WTC11 (cell line): Measurements from ENCODE around the gene DRD4. TPM values are rescaled to one million over a fixed set of nuclear protein-coding genes. Genes with fewer than 3 reads are reported as not detected.
"Not testable (repeated sequence)": the region's sequence is repeated elsewhere in the genome, so short reads cannot be mapped to it uniquely, and the experiment has no call there.

ENCODE experiments used
- ATAC-seq: fragments of 200-7000 bp; cut with Tn5 transposase; 2 replicates; pipeline ENCODE4 v1.10.0; 2021; ENCODE audit warnings: mild to moderate bottlenecking, moderate library complexity
- CTCF ChIA-PET: fragments of 300-600 bp; sonication (Branson Sonifier 250); formaldehyde crosslinking; loops from one replicate; lab custom pipeline; 2021; ENCODE audit warnings: antibody characterized with exemption; lab: Charles Lee
- POLR2A ChIA-PET: fragments of 350-600 bp; sonication (Branson Sonifier 250); formaldehyde crosslinking; loops from one replicate; lab custom pipeline; 2021; ENCODE audit warnings: antibody characterized with exemption; lab: Charles Lee
- DNase-seq: peaks from one replicate; pipeline ENCODE4 v3.0.0; 2021; ENCODE audit warnings: low spot score
- H3K27ac Mint-ChIP-seq: 2 replicates; pipeline ENCODE4 v1.8.0; 2021; ENCODE audit warnings: mixed read lengths
- H3K27me3 Mint-ChIP-seq: 2 replicates; pipeline ENCODE4 v1.8.0; 2021; ENCODE audit warnings: low read depth, mild to moderate bottlenecking, moderate library complexity, mixed read lengths
- H3K36me3 Mint-ChIP-seq: 2 replicates; pipeline ENCODE4 v1.8.0; 2021; ENCODE audit warnings: mixed read lengths
- H3K4me1 Mint-ChIP-seq: 2 replicates; pipeline ENCODE4 v1.8.0; 2022; ENCODE audit warnings: mixed read lengths
- H3K4me3 Mint-ChIP-seq: 2 replicates; pipeline ENCODE4 v1.8.0; 2021; ENCODE audit warnings: mild to moderate bottlenecking, moderate library complexity, mixed read lengths
- H3K9me3 Mint-ChIP-seq: 2 replicates; pipeline ENCODE4 v1.8.0; 2021; ENCODE audit warnings: mixed read lengths
- IRF1 ChIP-seq: sonication (generic); formaldehyde crosslinking; IDR thresholded peaks from 2 replicates; pipeline ENCODE4 v1.8.0; 2023; ENCODE audit warnings: missing genetic modification reagents
- MXD4 ChIP-seq: fragments of 250-450 bp; sonication (Bioruptor Pico); IDR thresholded peaks from 2 replicates; pipeline ENCODE4 v1.8.0; 2021; ENCODE audit warnings: mild to moderate bottlenecking, moderate library complexity, borderline replicate concordance
- NFE2L1 ChIP-seq: sonication (generic); formaldehyde crosslinking; IDR thresholded peaks from 2 replicates; pipeline ENCODE4 v1.8.1; 2023; ENCODE audit warnings: missing genetic modification reagents
- NFYB ChIP-seq: sonication (generic); formaldehyde crosslinking; conservative IDR thresholded peaks from 2 replicates; pipeline ENCODE4 v1.8.0; 2022; ENCODE audit warnings: low read depth, missing genetic modification reagents
- total RNA-seq: library from RNA; stranded (reverse); gene quantifications from 3 replicates; pipeline ENCODE4 v1.2.3, GENCODE V29; 2021
- TF ChIP-seq, protein P1 (sequence below): sonication (generic); formaldehyde crosslinking; IDR thresholded peaks from 2 replicates; pipeline ENCODE4 v1.8.1; 2023; ENCODE audit warnings: mild to moderate bottlenecking, missing genetic modification reagents

DRD4 gene
- total RNA-seq, 1 experiment from 2014 or later: 3.7 TPM

DNA sequence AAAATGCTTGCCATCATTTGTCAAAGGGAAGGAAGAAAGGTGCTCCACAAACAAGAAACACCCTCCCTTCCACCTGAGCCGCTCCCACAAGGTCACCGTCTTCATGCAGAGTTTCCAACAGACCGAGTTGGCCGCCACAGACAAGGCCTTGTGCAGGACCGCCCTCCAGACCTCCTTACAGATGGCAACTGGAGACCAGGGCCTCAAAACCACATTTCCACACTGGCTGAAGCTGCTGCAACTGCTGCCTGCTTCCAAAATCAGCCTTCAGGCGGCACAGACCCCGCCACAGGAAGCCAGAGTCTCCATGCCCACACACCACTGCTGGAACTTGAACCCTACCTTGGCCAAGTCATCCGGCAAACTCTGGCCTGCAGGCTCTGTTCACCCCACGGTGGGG, 51.6 kb downstream of the DRD4 start:
- ATAC-seq (no peak), DNase-seq (no peak)
- H3K27me3 Mint-ChIP-seq: no peaks in the 10 kb centered on the region
- CTCF ChIA-PET: interaction anchor here (1.0 kb wide), 1 partner anchor 17 kb away, joined by 3 read pairs; no protein-coding TSS in a partner anchor
- H3K36me3 Mint-ChIP-seq: peaks cover 51% of the 10 kb centered on the region
- no peak overlapping the region for H3K4me3 Mint-ChIP-seq
- peaks cover 28% of the 10 kb centered on the region for H3K4me1 Mint-ChIP-seq
- TF ChIP-seq MXD4 (no peak), NFYB (CRISPR knock-in tag) (no peak), NFE2L1 (CRISPR knock-in tag) (no peak), IRF1 (CRISPR knock-in tag) (no peak)
- no peaks in the 10 kb centered on the region for H3K9me3 Mint-ChIP-seq
- H3K27ac Mint-ChIP-seq: no peak overlapping the region
- POLR2A ChIA-PET: no interaction called here

DNA sequence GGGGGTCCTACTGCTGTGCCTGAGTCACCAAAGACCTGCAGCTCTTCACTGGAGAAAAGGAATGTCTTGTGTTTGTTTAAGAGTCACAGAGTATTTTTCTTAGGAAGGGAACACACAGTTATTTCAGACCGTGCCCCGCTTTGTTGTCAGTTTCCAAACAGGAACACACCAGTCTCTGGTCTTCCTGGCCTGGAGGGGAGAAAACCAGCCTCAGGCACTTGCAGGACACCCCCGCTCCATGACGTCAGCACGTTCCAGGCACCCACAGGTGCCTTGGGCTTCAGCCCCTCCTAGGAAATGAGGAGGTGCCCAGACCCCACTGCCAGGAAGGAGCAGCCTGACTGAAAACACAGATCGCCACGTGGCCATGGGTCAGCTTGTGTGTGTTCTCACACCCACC, 52.6 kb downstream of the DRD4 start:
- CTCF ChIA-PET: interaction anchor here (0.7 to 1.0 kb wide), 3 partner anchors 16 to 1144 kb away, joined by 3 to 5 read pairs (median 3); no protein-coding TSS in a partner anchor
- Mint-ChIP-seq H3K4me1 (peaks cover 20% of the 10 kb centered on the region), H3K27ac (0 out of 2 replicates have a peak overlapping the region, but pooled peaks have one; percentile 57), H3K4me3 (no peak overlapping the region), H3K36me3 (peaks cover 41% of the 10 kb centered on the region), H3K9me3 (no peaks in the 10 kb centered on the region), H3K27me3 (no peaks in the 10 kb centered on the region)
- TF ChIP-seq, protein P1, sequence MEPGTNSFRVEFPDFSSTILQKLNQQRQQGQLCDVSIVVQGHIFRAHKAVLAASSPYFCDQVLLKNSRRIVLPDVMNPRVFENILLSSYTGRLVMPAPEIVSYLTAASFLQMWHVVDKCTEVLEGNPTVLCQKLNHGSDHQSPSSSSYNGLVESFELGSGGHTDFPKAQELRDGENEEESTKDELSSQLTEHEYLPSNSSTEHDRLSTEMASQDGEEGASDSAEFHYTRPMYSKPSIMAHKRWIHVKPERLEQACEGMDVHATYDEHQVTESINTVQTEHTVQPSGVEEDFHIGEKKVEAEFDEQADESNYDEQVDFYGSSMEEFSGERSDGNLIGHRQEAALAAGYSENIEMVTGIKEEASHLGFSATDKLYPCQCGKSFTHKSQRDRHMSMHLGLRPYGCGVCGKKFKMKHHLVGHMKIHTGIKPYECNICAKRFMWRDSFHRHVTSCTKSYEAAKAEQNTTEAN (CRISPR knock-in tag): no peak
- ATAC-seq (no peak), DNase-seq (no peak)
- POLR2A ChIA-PET: no interaction called here

GRCh38 chr11:690244-690643, 53.2 kb downstream of the DRD4 start:
- ATAC-seq, DNase-seq, H3K9me3 Mint-ChIP-seq, CTCF ChIA-PET, POLR2A ChIA-PET, H3K4me3 Mint-ChIP-seq, H3K27me3 Mint-ChIP-seq, H3K27ac Mint-ChIP-seq: not testable (repeated sequence)
- peaks cover 20% of the 10 kb centered on the region for H3K4me1 Mint-ChIP-seq
- H3K36me3 Mint-ChIP-seq: peaks cover 39% of the 10 kb centered on the region

Other genes starting within 250 kb of the DRD4 start
- 17.3 to 23.4 TPM (median 21.4 TPM) in 3 replicates for gene PKP3, start 243.1 kb upstream of the DRD4 start, total RNA-seq
- gene SIGIRR, start 222.3 kb upstream of the DRD4 start, total RNA-seq: 85.2 to 98.9 TPM (median 91.8 TPM) in 3 replicates
- 13.2 to 17.6 TPM (median 16.6 TPM) in 3 replicates for gene ANO9, start 195.3 kb upstream of the DRD4 start, total RNA-seq
- 49.5 to 56.8 TPM (median 55.2 TPM) in 3 replicates for gene PTDSS2, start 187.0 kb upstream of the DRD4 start, total RNA-seq
- 59.0 to 67.5 TPM (median 60.4 TPM) in 3 replicates for gene RNH1, start 130.0 kb upstream of the DRD4 start, total RNA-seq
- 42.9 to 62.4 TPM (median 48.3 TPM) in 3 replicates for gene HRAS, start 101.7 kb upstream of the DRD4 start, total RNA-seq
- gene LRRC56, start 99.7 kb upstream of the DRD4 start, total RNA-seq: 2.3 to 3.4 TPM (median 2.5 TPM) in 3 replicates
- gene LMNTD2, start 76.5 kb upstream of the DRD4 start, total RNA-seq: 4.0 to 6.0 TPM (median 5.9 TPM) in 3 replicates
- 30.6 to 39.7 TPM (median 32.5 TPM) in 3 replicates for gene RASSF7, start 76.3 kb upstream of the DRD4 start, total RNA-seq
- gene PHRF1, start 60.8 kb upstream of the DRD4 start, total RNA-seq: 39.4 to 46.9 TPM (median 40.1 TPM) in 3 replicates
- gene IRF7, start 21.3 kb upstream of the DRD4 start, total RNA-seq: 11.1 to 12.0 TPM (median 11.5 TPM) in 3 replicates
- 0.26 to 0.34 TPM in 2 of 3 replicates, not detected in the other for gene CDHR5, start 12.3 kb upstream of the DRD4 start, total RNA-seq
- 2.3 to 3.3 TPM (median 2.9 TPM) in 3 replicates for gene SCT, start 10.1 kb upstream of the DRD4 start, total RNA-seq
- gene DEAF1, start 58.0 kb downstream of the DRD4 start, total RNA-seq: 62.2 to 85.3 TPM (median 81.1 TPM) in 3 replicates
- 23.4 to 28.4 TPM (median 24.5 TPM) in 3 replicates for gene TMEM80, start 58.5 kb downstream of the DRD4 start, total RNA-seq
- 49.9 to 56.3 TPM (median 51.6 TPM) in 3 replicates for gene EPS8L2, start 69.0 kb downstream of the DRD4 start, total RNA-seq
- 314 to 352 TPM (median 343 TPM) in 3 replicates for gene TALDO1, start 110.2 kb downstream of the DRD4 start, total RNA-seq
- 81.9 to 87.6 TPM (median 87.5 TPM) in 3 replicates for gene GATD1, start 140.2 kb downstream of the DRD4 start, total RNA-seq
- 2.0 to 3.1 TPM (median 2.7 TPM) in 3 replicates for gene CEND1, start 152.8 kb downstream of the DRD4 start, total RNA-seq
- gene SLC25A22, start 161.0 kb downstream of the DRD4 start, total RNA-seq: 35.0 to 44.8 TPM (median 36.7 TPM) in 3 replicates
- gene PIDD1, start 168.0 kb downstream of the DRD4 start, total RNA-seq: 54.9 to 59.4 TPM (median 56.8 TPM) in 3 replicates
- gene RPLP2, start 172.7 kb downstream of the DRD4 start, total RNA-seq: 2,582 to 2,814 TPM (median 2,761 TPM) in 3 replicates
- gene PNPLA2, start 181.6 kb downstream of the DRD4 start, total RNA-seq: 66.5 to 83.4 TPM (median 81.9 TPM) in 3 replicates
- gene CRACR2B, start 190.7 kb downstream of the DRD4 start, total RNA-seq: 46.5 to 58.6 TPM (median 55.9 TPM) in 3 replicates
- gene CD151, start 195.7 kb downstream of the DRD4 start, total RNA-seq: 115 to 127 TPM (median 116 TPM) in 3 replicates
- 138 to 152 TPM (median 144 TPM) in 3 replicates for gene POLR2L, start 205.3 kb downstream of the DRD4 start, total RNA-seq
- 92.8 to 95.2 TPM (median 94.3 TPM) in 3 replicates for gene TSPAN4, start 205.6 kb downstream of the DRD4 start, total RNA-seq